WTC11 (cell line): ENCODE data around the gene KAZALD1. TPM values are rescaled to one million over a fixed set of nuclear protein-coding genes. Genes with fewer than 3 reads are reported as not detected.

Source experiments
- ATAC-seq: fragments of 200-7000 bp; cut with Tn5 transposase; 2 replicates; pipeline ENCODE4 v1.10.0; 2021; ENCODE audit warnings: mild to moderate bottlenecking, moderate library complexity
- CTCF ChIA-PET: fragments of 300-600 bp; sonication (Branson Sonifier 250); formaldehyde crosslinking; loops from one replicate; lab custom pipeline; 2021; ENCODE audit warnings: antibody characterized with exemption; lab: Charles Lee
- POLR2A ChIA-PET: fragments of 350-600 bp; sonication (Branson Sonifier 250); formaldehyde crosslinking; loops from one replicate; lab custom pipeline; 2021; ENCODE audit warnings: antibody characterized with exemption; lab: Charles Lee
- DNase-seq: peaks from one replicate; pipeline ENCODE4 v3.0.0; 2021; ENCODE audit warnings: low spot score
- H3K27ac Mint-ChIP-seq: 2 replicates; pipeline ENCODE4 v1.8.0; 2021; ENCODE audit warnings: mixed read lengths
- H3K27me3 Mint-ChIP-seq: 2 replicates; pipeline ENCODE4 v1.8.0; 2021; ENCODE audit warnings: low read depth, mild to moderate bottlenecking, moderate library complexity, mixed read lengths
- H3K36me3 Mint-ChIP-seq: 2 replicates; pipeline ENCODE4 v1.8.0; 2021; ENCODE audit warnings: mixed read lengths
- H3K4me1 Mint-ChIP-seq: 2 replicates; pipeline ENCODE4 v1.8.0; 2022; ENCODE audit warnings: mixed read lengths
- H3K4me3 Mint-ChIP-seq: 2 replicates; pipeline ENCODE4 v1.8.0; 2021; ENCODE audit warnings: mild to moderate bottlenecking, moderate library complexity, mixed read lengths
- H3K9me3 Mint-ChIP-seq: 2 replicates; pipeline ENCODE4 v1.8.0; 2021; ENCODE audit warnings: mixed read lengths
- FOXP1 ChIP-seq: sonication (generic); formaldehyde crosslinking; IDR thresholded peaks from 2 replicates; pipeline ENCODE4 v1.8.0; 2022; ENCODE audit warnings: missing genetic modification reagents, mild to moderate bottlenecking, moderate library complexity, borderline replicate concordance
- MXD4 ChIP-seq: fragments of 250-450 bp; sonication (Bioruptor Pico); IDR thresholded peaks from 2 replicates; pipeline ENCODE4 v1.8.0; 2021; ENCODE audit warnings: mild to moderate bottlenecking, moderate library complexity, borderline replicate concordance
- NR1H2 ChIP-seq: sonication (generic); formaldehyde crosslinking; IDR thresholded peaks from 2 replicates; pipeline ENCODE4 v1.9.0; 2021; ENCODE audit warnings: mild to moderate bottlenecking, moderate library complexity, missing genetic modification reagents
- RELA ChIP-seq: sonication (generic); formaldehyde crosslinking; IDR thresholded peaks from 2 replicates; pipeline ENCODE4 v1.8.1; 2022; ENCODE audit warnings: missing genetic modification reagents, mild to moderate bottlenecking, borderline replicate concordance
- SMAD3 ChIP-seq: sonication (generic); formaldehyde crosslinking; IDR thresholded peaks from 2 replicates; pipeline ENCODE4 v1.8.0; 2022; ENCODE audit warnings: missing genetic modification reagents, mild to moderate bottlenecking, borderline replicate concordance
- SMAD4 ChIP-seq: sonication (generic); formaldehyde crosslinking; IDR thresholded peaks from 2 replicates; pipeline ENCODE4 v1.8.0; 2022; ENCODE audit warnings: mild to moderate bottlenecking, missing genetic modification reagents
- TCF7 ChIP-seq: sonication (generic); formaldehyde crosslinking; IDR thresholded peaks from 2 replicates; pipeline ENCODE4 v1.8.0; 2022; ENCODE audit warnings: mild to moderate bottlenecking, low read depth, missing genetic modification reagents, moderate library complexity
- ZNF219 ChIP-seq: sonication (generic); formaldehyde crosslinking; IDR thresholded peaks from 2 replicates; pipeline ENCODE4 v1.8.0; 2023; ENCODE audit warnings: missing genetic modification reagents, mild to moderate bottlenecking, borderline replicate concordance
- ZNF263 ChIP-seq: sonication (generic); formaldehyde crosslinking; IDR thresholded peaks from 2 replicates; pipeline ENCODE4 v1.8.1; 2022; ENCODE audit warnings: low read depth, mild to moderate bottlenecking, moderate library complexity, missing genetic modification reagents
- ZNF396 ChIP-seq: fragments of 250-450 bp; sonication (Bioruptor Pico); IDR thresholded peaks from 2 replicates; pipeline ENCODE4 v1.8.0; 2021; ENCODE audit warnings: mild to moderate bottlenecking, moderate library complexity, borderline replicate concordance
- ZNF416 ChIP-seq: fragments of 250-450 bp; sonication (Bioruptor Pico); IDR thresholded peaks from 2 replicates; pipeline ENCODE4 v1.9.0; 2021; ENCODE audit warnings: mild to moderate bottlenecking, inconsistent platforms
- total RNA-seq: library from RNA; stranded (reverse); gene quantifications from 3 replicates; pipeline ENCODE4 v1.2.3, GENCODE V29; 2021
- TF ChIP-seq, protein P1 (sequence below): sonication (generic); formaldehyde crosslinking; IDR thresholded peaks from 2 replicates; pipeline ENCODE4 v1.8.1; 2023; ENCODE audit warnings: mild to moderate bottlenecking, missing genetic modification reagents
- TF ChIP-seq, protein P2 (sequence below): sonication (generic); formaldehyde crosslinking; IDR thresholded peaks from 2 replicates; pipeline ENCODE4 v1.8.0; 2023; ENCODE audit warnings: missing genetic modification reagents, mild to moderate bottlenecking, borderline replicate concordance
- TF ChIP-seq, protein P3 (sequence below): fragments of 250-450 bp; sonication (Bioruptor Pico); IDR thresholded peaks from 2 replicates; pipeline ENCODE4 v1.9.0; 2021; ENCODE audit warnings: mild to moderate bottlenecking, borderline replicate concordance

KAZALD1 gene
- total RNA-seq, 1 experiment from 2014 or later, result 19.2 TPM

DNA sequence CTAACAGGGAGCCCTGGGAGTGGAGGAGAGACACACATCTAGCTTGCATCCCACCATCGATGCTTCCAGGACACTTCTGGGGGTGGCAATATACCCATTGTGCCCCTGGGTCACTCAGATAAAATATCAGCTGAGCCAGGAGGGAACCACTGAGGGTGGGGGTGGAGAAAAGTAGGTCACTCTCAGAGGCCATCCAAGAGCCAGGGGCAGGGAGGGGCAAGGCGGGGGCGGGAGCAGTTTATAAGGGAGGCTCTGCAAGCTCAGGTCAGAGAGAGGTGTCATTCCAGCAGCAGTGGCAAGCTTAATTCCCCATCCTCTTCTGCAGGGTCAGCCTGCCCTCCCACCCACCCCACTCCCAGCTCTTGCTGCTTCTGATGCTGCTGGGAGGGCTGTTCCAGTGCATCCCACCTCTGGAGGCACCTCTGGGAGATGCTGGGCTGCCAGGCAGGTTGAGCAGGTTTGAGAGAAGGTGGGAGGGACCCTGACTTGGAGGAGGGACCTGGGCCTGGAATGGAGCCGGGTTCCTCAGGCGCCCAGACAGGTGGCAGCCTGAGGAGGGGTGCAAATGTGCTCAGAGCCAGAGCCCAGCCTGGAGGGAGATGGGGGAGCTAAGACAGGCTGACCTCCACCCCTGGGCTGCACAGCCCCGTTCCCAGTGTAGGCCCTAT is 49.2 kb downstream of the KAZALD1 start:
- Mint-ChIP-seq H3K4me3 (no peak overlapping the region), H3K36me3 (no peaks in the 10 kb centered on the region), H3K27me3 (peaks cover 6% of the 10 kb centered on the region), H3K27ac (no peak overlapping the region), H3K9me3 (no peaks in the 10 kb centered on the region), H3K4me1 (peaks cover 25% of the 10 kb centered on the region)
- DNase-seq (no peak), ATAC-seq (peak; percentile 72)
- ChIA-PET CTCF (interaction anchor here (0.9 to 7.6 kb wide), 7 partner anchors 13 to 177 kb away, joined by 3 to 82 read pairs (median 5); partner anchors contain the start of genes PDZD7 and SFXN3), POLR2A (interaction anchor here (1.0 kb wide), 1 partner anchor 15 kb away, joined by 4 read pairs; no protein-coding TSS in a partner anchor)
- TF ChIP-seq ZNF219 (CRISPR knock-in tag), result no peak
- TF ChIP-seq, protein P1, sequence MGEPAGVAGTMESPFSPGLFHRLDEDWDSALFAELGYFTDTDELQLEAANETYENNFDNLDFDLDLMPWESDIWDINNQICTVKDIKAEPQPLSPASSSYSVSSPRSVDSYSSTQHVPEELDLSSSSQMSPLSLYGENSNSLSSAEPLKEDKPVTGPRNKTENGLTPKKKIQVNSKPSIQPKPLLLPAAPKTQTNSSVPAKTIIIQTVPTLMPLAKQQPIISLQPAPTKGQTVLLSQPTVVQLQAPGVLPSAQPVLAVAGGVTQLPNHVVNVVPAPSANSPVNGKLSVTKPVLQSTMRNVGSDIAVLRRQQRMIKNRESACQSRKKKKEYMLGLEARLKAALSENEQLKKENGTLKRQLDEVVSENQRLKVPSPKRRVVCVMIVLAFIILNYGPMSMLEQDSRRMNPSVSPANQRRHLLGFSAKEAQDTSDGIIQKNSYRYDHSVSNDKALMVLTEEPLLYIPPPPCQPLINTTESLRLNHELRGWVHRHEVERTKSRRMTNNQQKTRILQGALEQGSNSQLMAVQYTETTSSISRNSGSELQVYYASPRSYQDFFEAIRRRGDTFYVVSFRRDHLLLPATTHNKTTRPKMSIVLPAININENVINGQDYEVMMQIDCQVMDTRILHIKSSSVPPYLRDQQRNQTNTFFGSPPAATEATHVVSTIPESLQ, result no peak
- no peak for TF ChIP-seq MXD4 (CRISPR knock-in tag)
- TF ChIP-seq, protein P2, sequence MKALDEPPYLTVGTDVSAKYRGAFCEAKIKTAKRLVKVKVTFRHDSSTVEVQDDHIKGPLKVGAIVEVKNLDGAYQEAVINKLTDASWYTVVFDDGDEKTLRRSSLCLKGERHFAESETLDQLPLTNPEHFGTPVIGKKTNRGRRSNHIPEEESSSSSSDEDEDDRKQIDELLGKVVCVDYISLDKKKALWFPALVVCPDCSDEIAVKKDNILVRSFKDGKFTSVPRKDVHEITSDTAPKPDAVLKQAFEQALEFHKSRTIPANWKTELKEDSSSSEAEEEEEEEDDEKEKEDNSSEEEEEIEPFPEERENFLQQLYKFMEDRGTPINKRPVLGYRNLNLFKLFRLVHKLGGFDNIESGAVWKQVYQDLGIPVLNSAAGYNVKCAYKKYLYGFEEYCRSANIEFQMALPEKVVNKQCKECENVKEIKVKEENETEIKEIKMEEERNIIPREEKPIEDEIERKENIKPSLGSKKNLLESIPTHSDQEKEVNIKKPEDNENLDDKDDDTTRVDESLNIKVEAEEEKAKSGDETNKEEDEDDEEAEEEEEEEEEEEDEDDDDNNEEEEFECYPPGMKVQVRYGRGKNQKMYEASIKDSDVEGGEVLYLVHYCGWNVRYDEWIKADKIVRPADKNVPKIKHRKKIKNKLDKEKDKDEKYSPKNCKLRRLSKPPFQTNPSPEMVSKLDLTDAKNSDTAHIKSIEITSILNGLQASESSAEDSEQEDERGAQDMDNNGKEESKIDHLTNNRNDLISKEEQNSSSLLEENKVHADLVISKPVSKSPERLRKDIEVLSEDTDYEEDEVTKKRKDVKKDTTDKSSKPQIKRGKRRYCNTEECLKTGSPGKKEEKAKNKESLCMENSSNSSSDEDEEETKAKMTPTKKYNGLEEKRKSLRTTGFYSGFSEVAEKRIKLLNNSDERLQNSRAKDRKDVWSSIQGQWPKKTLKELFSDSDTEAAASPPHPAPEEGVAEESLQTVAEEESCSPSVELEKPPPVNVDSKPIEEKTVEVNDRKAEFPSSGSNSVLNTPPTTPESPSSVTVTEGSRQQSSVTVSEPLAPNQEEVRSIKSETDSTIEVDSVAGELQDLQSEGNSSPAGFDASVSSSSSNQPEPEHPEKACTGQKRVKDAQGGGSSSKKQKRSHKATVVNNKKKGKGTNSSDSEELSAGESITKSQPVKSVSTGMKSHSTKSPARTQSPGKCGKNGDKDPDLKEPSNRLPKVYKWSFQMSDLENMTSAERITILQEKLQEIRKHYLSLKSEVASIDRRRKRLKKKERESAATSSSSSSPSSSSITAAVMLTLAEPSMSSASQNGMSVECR (CRISPR knock-in tag), result no peak
- no peak for TF ChIP-seq SMAD3
- TF ChIP-seq ZNF263 (CRISPR knock-in tag), result no peak
- TF ChIP-seq, protein P3, sequence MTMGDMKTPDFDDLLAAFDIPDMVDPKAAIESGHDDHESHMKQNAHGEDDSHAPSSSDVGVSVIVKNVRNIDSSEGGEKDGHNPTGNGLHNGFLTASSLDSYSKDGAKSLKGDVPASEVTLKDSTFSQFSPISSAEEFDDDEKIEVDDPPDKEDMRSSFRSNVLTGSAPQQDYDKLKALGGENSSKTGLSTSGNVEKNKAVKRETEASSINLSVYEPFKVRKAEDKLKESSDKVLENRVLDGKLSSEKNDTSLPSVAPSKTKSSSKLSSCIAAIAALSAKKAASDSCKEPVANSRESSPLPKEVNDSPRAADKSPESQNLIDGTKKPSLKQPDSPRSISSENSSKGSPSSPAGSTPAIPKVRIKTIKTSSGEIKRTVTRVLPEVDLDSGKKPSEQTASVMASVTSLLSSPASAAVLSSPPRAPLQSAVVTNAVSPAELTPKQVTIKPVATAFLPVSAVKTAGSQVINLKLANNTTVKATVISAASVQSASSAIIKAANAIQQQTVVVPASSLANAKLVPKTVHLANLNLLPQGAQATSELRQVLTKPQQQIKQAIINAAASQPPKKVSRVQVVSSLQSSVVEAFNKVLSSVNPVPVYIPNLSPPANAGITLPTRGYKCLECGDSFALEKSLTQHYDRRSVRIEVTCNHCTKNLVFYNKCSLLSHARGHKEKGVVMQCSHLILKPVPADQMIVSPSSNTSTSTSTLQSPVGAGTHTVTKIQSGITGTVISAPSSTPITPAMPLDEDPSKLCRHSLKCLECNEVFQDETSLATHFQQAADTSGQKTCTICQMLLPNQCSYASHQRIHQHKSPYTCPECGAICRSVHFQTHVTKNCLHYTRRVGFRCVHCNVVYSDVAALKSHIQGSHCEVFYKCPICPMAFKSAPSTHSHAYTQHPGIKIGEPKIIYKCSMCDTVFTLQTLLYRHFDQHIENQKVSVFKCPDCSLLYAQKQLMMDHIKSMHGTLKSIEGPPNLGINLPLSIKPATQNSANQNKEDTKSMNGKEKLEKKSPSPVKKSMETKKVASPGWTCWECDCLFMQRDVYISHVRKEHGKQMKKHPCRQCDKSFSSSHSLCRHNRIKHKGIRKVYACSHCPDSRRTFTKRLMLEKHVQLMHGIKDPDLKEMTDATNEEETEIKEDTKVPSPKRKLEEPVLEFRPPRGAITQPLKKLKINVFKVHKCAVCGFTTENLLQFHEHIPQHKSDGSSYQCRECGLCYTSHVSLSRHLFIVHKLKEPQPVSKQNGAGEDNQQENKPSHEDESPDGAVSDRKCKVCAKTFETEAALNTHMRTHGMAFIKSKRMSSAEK, result no peak
- TF ChIP-seq ZNF396 (CRISPR knock-in tag), result no peak
- no peak for TF ChIP-seq NR1H2 (CRISPR knock-in tag)
- TF ChIP-seq SMAD4 (CRISPR knock-in tag), result no peak
- TF ChIP-seq RELA (CRISPR knock-in tag), result no peak
- no peak for TF ChIP-seq FOXP1
- TF ChIP-seq ZNF416, result no peak

DNA sequence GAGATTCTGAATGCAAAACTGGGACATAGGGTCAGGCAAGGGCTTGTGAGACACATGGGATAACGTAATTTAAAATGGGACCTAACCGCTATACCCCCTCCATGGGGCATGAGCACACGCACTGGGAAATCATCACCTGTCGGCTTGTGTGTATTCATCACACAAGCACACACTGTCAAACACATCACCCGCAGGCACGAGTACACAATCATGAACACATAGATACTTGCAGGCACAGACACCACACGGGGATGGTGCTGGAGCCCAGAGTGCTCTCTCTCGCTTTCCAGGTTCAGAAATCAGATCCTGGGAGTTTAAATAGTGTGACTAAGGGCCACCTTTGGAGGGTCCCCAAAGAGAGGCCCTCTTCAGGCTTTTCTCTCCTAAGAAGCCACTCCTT is 49.8 kb downstream of the KAZALD1 start:
- H3K9me3 Mint-ChIP-seq, result no peaks in the 10 kb centered on the region
- DNase-seq (no peak), ATAC-seq (no peak)
- H3K27ac Mint-ChIP-seq, result no peak overlapping the region
- H3K27me3 Mint-ChIP-seq, result peaks cover 12% of the 10 kb centered on the region
- TF ChIP-seq TCF7 (CRISPR knock-in tag), result no peak
- H3K4me1 Mint-ChIP-seq, result peaks cover 25% of the 10 kb centered on the region
- POLR2A ChIA-PET, result no interaction called here
- H3K4me3 Mint-ChIP-seq, result no peak overlapping the region
- H3K36me3 Mint-ChIP-seq, result no peaks in the 10 kb centered on the region
- CTCF ChIA-PET, result interaction anchor here (0.9 to 7.6 kb wide), 7 partner anchors 12 to 176 kb away, joined by 3 to 82 read pairs (median 5); partner anchors contain the start of genes PDZD7 and SFXN3
